Measurements from ENCODE around the gene STK32C.

STK32C gene

GRCh38 chr10:132307823-132308586, at the start of gene STK32C:
Gene STK32C, minus strand, starts transcription at chr10:132307950. Its CDS starts 117 bp downstream, at chr10:132307833.
- peak; percentile 87 to 96 (median 94) for DNase-seq

GRCh38 chr10:132356621-132357195, 49.0 kb upstream of the STK32C start:
- DNase-seq: no peak

GRCh38 chr10:132355754-132356153, 48.0 kb upstream of the STK32C start:
- no peak for DNase-seq

- no peak for DNase-seq
These were observed 47.5 kb upstream of the STK32C start for GRCh38 chr10:132355297-132355696.

GRCh38 chr10:132354356-132355094, 46.8 kb upstream of the STK32C start:
- DNase-seq: no peak

GRCh38 chr10:132353456-132354355, 46.0 kb upstream of the STK32C start:
- DNase-seq: no peak

- DNase-seq: peak; percentile 30 to 78 (median 63)
These were observed 44.9 kb upstream of the STK32C start for GRCh38 chr10:132352462-132353308.

GRCh38 chr10:132351611-132352010, 43.9 kb upstream of the STK32C start:
- no peak for DNase-seq

- DNase-seq: no peak
These were observed 43.2 kb upstream of the STK32C start for GRCh38 chr10:132350946-132351345.

GRCh38 chr10:132350391-132350790, 42.6 kb upstream of the STK32C start:
- DNase-seq: no peak

- DNase-seq: no peak
These were observed 42.0 kb upstream of the STK32C start for GRCh38 chr10:132349766-132350165.

- DNase-seq: no peak
These were observed 40.1 kb upstream of the STK32C start for GRCh38 chr10:132347931-132348267.

GRCh38 chr10:132347211-132347930, 39.6 kb upstream of the STK32C start:
- no peak for DNase-seq

- no peak for DNase-seq
These were observed 39.1 kb upstream of the STK32C start for GRCh38 chr10:132346806-132347205.

GRCh38 chr10:132345345-132345744, 37.6 kb upstream of the STK32C start:
- no peak for DNase-seq

- no peak for DNase-seq
These were observed 36.6 kb upstream of the STK32C start for GRCh38 chr10:132344386-132344785.

- DNase-seq: no peak
These were observed 34.8 kb upstream of the STK32C start for GRCh38 chr10:132342553-132342952.

- DNase-seq: no peak
These were observed 34.0 kb upstream of the STK32C start for GRCh38 chr10:132341781-132342180.

GRCh38 chr10:132341017-132341416, 33.3 kb upstream of the STK32C start:
- DNase-seq: no peak

GRCh38 chr10:132339276-132339675, 31.5 kb upstream of the STK32C start:
- DNase-seq: no peak

- no peak for DNase-seq
These were observed 31.1 kb upstream of the STK32C start for GRCh38 chr10:132338876-132339275.

All from stimulated activated naive CD4-positive, alpha-beta T cell (primary cell).